ENCODE data around the gene SLC26A1.
"Not testable (repeated sequence)": the region's sequence is repeated elsewhere in the genome, so short reads cannot be mapped to it uniquely, and the experiment has no call there.

The SLC26A1 gene

DNA sequence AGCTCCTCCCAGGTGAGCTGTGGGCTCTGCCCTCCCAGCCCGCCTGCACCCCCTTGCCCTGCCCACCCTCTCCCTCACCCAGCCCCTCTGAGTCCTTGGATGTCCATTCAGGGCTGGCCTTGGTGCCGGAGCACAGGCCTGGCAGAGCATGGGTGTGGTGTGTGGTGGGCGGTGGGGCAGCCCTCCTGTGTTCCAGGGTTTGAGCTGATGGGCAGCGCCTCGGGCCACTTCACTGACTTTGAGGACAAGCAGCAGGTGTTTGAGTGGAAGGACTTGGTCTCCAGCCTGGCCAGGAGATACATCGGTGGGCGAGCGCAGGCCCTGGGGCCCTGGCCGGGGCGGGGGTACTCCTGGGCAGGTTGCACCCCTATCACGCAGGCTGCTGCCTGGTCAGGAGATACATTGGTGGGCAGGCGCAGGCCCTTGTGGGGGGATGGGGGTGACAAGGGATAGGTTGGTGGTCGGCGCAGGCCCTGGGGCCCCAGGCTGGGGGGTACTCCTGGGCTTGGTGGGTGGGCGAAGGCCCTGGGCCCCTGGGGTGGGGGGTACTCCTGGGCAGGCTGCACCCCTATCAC, 7.6 kb upstream of the SLC26A1 start:
- DNase-seq = no peak
- H3K27ac Mint-ChIP-seq = no peak overlapping the region
- no peak overlapping the region for H3K4me3 Mint-ChIP-seq
- peaks cover 2% of the 10 kb centered on the region for H3K4me1 Mint-ChIP-seq
- ATAC-seq = no peak
- H3K27me3 Mint-ChIP-seq = peaks cover 42% of the 10 kb centered on the region
- no peaks in the 10 kb centered on the region for H3K9me3 Mint-ChIP-seq
- H3K36me3 Mint-ChIP-seq (ENCODE audit: low read depth) = no peaks in the 10 kb centered on the region

DNA sequence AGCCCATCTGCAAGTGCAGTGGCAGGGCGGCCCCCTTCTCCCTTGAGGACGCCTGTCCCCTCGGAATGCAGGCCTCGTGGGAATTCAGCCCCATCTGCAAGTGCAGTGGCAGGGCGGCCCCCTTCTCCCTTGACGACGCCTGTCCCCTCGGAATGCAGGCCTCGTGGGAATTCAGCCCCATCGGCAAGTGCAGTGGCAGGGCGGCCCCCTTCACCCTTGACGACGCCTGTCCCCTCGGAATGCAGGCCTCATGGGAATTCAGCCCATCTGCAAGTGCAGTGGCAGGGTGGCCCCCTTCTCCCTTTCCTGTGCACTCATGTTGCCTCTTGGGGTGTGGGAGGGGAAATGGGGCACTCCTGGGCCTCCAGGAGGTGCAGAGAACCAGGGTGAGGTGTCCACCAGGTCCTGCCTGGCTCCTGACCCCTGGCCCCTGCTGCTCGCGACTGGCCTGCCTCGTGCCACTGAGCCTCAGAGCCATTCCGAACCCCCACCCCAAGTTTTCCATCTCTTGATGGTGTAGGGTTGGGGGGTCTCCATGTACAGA, 6.8 kb upstream of the SLC26A1 start:
- ATAC-seq (no peak), DNase-seq (no peak)
- Mint-ChIP-seq H3K9me3 (no peaks in the 10 kb centered on the region), H3K4me3 (no peak overlapping the region), H3K27me3 (peaks cover 38% of the 10 kb centered on the region), H3K4me1 (peaks cover 2% of the 10 kb centered on the region), H3K36me3 (ENCODE audit: low read depth) (no peaks in the 10 kb centered on the region), H3K27ac (no peak overlapping the region)

DNA sequence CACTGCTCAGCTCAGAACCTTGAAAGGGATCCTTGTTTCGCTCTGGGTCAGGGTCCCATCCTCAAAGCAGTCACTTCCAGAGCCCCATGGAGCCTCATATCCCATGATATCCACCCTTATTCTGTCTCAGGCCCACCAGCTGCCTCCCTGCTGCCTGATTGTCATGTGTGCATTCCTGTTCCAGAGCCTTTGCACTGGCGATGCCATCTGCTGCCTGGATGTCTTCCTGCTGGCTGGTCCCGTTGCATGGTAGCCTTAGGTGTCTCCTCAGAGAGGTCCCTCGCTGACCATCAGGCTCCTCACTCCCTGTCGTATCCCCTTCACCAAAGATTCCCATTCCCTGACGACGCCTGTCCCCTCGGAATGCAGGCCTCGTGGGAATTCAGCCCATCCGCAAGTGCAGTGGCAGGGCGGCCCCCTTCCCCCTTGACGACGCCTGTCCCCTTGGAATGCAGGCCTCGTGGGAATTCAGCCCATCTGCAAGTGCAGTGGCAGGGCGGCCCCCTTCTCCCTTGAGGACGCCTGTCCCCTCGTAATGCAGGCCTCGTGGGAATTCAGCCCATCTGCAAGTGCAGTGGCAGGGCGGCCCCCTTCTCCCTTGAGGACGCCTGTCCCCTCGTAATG, 6.1 kb upstream of the SLC26A1 start:
- H3K4me1 Mint-ChIP-seq; H3K9me3 Mint-ChIP-seq; H3K36me3 Mint-ChIP-seq (ENCODE audit: low read depth); ATAC-seq; DNase-seq; H3K27ac Mint-ChIP-seq; H3K4me3 Mint-ChIP-seq: not testable (repeated sequence)
- peaks cover 32% of the 10 kb centered on the region for H3K27me3 Mint-ChIP-seq

DNA sequence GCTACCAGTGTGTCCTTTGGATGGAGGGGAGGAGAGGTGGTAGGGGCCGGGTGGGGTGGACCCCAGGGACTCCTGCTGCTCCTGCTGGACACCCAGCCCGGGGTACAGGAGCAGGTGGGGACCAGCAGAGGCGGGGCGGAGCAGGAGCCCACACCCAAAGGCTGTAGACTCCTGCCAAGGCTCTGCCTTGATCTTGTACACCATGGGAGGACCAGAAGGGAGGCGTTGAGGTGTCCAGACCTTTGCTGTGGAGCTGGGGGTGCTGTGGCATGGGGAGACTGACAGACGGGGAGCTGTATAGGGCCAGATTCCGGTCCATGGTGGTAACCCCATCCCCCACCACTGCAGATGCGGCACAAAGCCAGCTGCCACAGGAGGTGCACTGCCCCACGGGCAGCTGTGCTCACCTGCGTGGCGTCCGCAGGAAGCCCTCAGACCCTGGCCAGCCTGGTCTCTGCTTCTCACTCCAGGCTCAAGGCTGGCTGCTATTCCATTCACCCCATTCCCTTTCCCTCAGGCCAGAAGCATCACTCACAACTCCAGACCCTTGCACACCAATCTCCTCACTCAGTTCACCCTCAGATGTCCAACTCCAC, 5.0 kb upstream of the SLC26A1 start:
- no peak overlapping the region for H3K27ac Mint-ChIP-seq
- no peak overlapping the region for H3K4me3 Mint-ChIP-seq
- DNase-seq (no peak), ATAC-seq (no peak)
- H3K9me3 Mint-ChIP-seq = no peaks in the 10 kb centered on the region
- no peaks in the 10 kb centered on the region for H3K36me3 Mint-ChIP-seq (ENCODE audit: low read depth)
- H3K4me1 Mint-ChIP-seq = peaks cover 2% of the 10 kb centered on the region
- H3K27me3 Mint-ChIP-seq = peaks cover 26% of the 10 kb centered on the region

DNA sequence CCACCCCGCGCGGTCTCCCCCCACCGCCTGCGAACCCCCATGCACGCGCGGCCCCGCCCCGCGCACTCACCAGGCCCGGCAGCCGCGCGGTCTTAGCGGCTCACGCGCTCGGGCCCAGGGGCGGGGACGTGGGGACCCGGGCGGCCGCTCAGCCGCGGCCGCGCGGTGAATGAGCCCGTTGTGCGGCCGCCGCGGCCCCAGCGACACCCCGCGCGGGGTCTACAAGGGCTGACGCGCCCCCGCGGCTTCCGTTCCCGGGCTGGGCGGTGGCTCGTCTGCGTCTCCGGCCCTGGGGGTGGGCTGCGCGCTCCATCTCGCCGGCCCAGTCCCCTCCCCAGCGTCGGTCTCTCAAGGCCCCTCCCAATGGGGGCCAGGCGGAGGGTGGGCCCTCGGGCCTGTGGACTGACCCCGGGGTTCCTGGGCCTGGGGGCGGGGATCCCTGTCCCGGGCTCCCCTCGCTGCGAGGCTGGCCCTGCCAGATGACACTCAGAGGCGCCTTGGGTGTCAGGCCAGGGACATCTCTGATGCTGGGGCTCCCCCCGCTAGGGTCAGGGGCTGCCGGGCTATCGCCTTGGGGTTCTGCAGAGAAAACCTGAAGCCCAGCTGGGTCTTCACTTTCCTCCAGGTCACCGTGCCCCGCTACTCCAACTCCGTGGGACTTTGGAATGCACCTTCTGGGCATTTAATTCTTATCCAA, 4.3 kb upstream of the SLC26A1 start:
- H3K27ac Mint-ChIP-seq = no peak overlapping the region
- no peak for ATAC-seq
- no peak for DNase-seq
- peaks cover 2% of the 10 kb centered on the region for H3K4me1 Mint-ChIP-seq
- H3K9me3 Mint-ChIP-seq = no peaks in the 10 kb centered on the region
- H3K4me3 Mint-ChIP-seq = no peak overlapping the region
- H3K27me3 Mint-ChIP-seq = peaks cover 26% of the 10 kb centered on the region
- no peaks in the 10 kb centered on the region for H3K36me3 Mint-ChIP-seq (ENCODE audit: low read depth)

DNA sequence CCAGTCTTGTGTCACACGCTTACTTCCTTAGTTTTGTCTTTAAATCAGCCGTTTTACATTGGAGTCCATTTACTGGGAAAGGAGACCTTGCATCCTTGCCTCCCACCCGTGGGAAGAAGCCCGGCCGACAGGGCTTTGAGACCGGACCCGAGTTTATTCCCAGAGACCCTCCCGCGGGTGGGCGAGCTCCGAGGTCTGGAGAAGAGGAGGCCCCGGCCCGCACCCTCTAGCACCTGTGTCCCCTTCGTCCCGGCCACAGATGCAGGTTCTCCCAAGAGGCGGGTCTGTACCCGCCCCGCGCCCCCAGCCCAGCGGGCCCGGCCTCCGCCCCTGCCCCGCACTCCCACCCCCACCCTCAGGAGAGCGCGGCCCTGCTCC, 3.8 kb upstream of the SLC26A1 start:
- H3K36me3 Mint-ChIP-seq (ENCODE audit: low read depth) = no peaks in the 10 kb centered on the region
- H3K4me3 Mint-ChIP-seq = no peak overlapping the region
- H3K4me1 Mint-ChIP-seq = peaks cover 2% of the 10 kb centered on the region
- no peaks in the 10 kb centered on the region for H3K9me3 Mint-ChIP-seq
- H3K27ac Mint-ChIP-seq = no peak overlapping the region
- peaks cover 24% of the 10 kb centered on the region for H3K27me3 Mint-ChIP-seq
- no peak for DNase-seq
- no peak for ATAC-seq

DNA sequence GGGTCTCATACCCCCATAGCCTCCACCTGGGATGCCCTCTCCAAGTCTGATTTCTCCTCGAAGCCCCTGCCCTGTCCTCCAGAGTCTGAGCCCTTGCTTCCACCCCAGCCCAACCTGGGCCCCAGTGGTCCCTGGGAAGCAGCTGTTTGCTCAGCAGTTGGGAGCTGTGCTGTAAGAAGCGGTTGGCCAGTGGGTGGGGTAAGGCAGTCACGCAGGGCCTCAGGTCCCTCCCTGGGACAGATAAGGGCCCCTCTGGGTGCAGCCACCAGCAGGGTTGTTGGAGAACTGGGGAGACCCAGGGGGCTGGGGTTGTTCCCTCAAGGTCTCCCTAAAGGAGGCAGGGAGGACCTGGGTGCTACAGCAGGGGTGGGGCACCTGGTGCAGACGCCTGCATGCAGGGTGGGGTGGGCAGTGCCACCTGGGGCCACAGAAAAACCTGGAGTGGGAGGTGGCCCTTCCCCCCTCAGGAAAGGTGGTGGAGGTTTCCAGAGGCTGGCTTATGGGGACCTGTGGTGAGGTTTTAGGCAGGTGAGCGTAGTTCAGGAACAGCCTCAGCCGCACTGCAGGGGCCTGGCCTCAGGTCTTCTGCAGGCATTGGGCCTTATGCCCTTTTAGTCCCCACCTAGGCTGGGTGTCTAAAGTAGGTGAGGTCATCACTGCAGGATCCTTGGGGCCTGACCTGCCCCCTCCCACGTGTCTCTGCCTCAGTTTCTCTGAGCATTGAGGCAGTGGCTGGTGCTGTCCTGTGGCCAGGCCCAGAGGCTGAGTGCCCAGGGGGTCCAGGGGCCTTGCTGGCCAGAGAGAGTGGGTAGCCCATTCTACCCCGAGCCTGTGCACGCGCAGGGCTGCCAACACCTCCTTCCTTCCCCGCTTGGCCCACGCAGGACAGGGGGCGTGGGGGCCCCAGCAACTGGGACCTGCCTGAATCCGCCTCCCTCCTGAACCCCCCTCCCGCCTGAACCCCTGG, 3.1 kb upstream of the SLC26A1 start:
- H3K9me3 Mint-ChIP-seq = no peaks in the 10 kb centered on the region
- no peak overlapping the region for H3K4me3 Mint-ChIP-seq
- H3K36me3 Mint-ChIP-seq (ENCODE audit: low read depth) = no peaks in the 10 kb centered on the region
- DNase-seq = no peak
- peaks cover 20% of the 10 kb centered on the region for H3K27me3 Mint-ChIP-seq
- ATAC-seq = no peak
- H3K27ac Mint-ChIP-seq = no peak overlapping the region
- peaks cover 2% of the 10 kb centered on the region for H3K4me1 Mint-ChIP-seq

DNA sequence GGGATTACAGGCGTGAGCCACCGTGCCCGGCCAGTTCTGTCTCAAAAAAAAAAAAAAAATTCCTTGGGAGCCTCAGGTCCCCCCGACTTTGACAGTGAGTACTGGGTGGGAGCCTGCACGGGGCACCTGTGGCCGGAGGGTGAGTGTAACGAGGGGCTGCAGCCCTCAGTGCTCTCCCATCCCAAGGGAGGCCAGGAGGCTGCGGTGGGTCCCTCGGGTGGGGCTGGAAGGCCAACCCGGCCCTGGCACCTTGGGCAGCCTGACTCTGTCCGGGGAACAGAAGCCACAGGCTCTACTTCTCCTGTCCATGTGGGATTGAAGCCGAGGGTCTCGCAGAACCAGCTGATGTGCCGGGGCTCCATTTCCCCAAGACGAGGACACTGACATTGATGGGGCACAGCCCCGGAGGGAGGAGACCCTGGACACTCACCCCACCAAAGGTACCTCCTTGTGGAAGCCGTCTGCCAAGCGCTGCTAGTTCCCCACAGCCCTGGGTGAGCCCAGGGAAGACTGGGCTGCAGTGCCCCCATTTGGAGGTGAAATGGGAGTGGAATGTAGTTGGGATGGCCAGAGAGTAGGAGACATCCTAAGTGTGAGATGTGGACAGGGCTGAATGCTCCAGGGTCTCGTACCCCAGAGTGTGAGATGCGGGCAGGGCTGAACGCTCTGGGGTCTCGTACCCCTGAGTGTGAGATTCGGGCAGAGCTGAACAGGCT, 2.3 kb upstream of the SLC26A1 start:
- no peaks in the 10 kb centered on the region for H3K36me3 Mint-ChIP-seq (ENCODE audit: low read depth)
- H3K27ac Mint-ChIP-seq = no peak overlapping the region
- ATAC-seq (no peak), DNase-seq (no peak)
- H3K4me1 Mint-ChIP-seq = peaks cover 2% of the 10 kb centered on the region
- no peaks in the 10 kb centered on the region for H3K9me3 Mint-ChIP-seq
- H3K4me3 Mint-ChIP-seq = no peak overlapping the region
- peaks cover 18% of the 10 kb centered on the region for H3K27me3 Mint-ChIP-seq

DNA sequence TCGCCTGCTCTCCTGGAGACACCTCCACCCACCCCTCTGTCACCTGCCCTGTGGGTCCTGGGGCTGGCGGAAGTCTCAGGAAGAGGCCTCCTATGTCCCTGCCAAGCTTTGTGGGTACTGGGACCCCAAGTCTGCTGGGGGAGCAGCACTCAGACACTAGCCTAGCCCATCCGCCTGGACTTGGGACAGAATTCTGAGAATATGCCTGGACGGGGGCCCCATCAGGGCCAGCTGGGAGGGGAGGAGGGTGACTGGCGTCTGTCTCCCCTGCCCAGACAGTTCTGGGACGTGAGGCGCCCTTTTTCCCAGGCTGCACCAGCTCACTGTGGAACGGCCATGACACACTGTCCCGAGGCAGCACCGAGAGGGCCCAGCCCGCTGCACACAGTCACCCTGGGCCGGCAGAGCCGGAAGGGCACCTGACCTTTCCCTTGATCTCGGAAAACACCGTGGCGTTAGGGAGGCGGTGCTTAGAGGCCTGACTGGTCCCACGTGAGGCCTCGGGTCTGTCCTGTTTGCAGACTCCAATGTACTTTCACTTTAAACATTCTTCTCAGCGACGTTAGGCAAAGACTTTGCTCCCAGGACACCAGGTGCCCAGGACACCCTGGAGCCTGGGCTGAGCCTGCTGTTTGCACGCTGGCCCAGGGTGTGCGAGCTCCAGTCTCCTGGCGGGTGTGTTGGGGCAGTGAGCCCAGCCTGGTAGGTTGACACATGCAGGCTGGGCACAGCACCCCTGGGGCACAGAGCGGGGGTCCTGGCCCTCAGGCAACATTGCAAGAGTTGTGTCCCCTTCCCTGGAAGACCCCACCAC, 700 bp downstream of the SLC26A1 start:
- ATAC-seq = no peak
- no peak overlapping the region for H3K4me3 Mint-ChIP-seq
- DNase-seq = no peak
- no peak overlapping the region for H3K27ac Mint-ChIP-seq
- no peaks in the 10 kb centered on the region for H3K4me1 Mint-ChIP-seq
- peaks cover 3% of the 10 kb centered on the region for H3K27me3 Mint-ChIP-seq
- no peaks in the 10 kb centered on the region for H3K36me3 Mint-ChIP-seq (ENCODE audit: low read depth)
- no peaks in the 10 kb centered on the region for H3K9me3 Mint-ChIP-seq

DNA sequence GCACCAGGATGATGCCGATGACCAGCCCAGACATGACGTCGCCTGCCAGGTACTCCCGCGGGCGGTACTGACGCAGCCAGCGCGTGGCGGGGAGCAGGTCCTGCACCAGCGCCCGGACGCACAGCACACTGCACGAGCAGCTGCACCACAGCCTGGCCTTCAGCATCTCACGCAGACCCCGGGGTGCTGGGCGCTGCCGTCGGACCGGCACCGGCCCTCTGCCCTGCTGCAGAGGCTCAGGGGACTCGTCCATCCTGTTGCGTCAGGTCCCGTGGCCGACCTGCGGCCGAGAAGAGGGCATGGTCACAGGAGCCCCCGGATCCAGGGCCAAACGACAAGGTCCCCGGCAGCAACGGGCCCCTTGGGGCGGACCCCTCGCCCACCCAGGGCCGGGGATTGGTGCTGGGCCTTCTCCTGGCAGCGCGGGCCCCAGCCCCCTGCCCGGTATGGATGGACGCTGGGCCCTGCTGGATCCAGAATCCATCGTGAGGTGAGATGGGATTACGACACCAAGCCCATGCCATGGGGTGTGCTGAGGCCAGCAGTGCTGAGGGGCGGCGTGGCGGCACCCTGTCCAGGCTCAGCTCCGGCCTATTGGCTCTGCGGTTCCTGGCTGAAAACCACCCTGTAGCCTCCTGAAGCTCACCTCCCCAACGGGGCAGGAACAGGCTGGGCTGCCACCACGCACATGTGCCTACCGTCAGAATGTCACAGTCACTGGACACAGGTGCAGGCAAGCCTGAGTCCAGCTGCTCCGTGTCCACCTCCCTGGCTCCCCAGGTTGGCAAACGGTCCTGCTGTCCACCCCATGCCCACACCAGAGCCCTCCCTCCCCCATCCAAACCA, 1.5 kb downstream of the SLC26A1 start:
- H3K4me1 Mint-ChIP-seq = no peaks in the 10 kb centered on the region
- H3K27me3 Mint-ChIP-seq = peaks cover under 1% of the 10 kb centered on the region
- no peaks in the 10 kb centered on the region for H3K36me3 Mint-ChIP-seq (ENCODE audit: low read depth)
- no peak overlapping the region for H3K27ac Mint-ChIP-seq
- DNase-seq (no peak), ATAC-seq (no peak)
- H3K4me3 Mint-ChIP-seq = no peak overlapping the region
- no peaks in the 10 kb centered on the region for H3K9me3 Mint-ChIP-seq

DNA sequence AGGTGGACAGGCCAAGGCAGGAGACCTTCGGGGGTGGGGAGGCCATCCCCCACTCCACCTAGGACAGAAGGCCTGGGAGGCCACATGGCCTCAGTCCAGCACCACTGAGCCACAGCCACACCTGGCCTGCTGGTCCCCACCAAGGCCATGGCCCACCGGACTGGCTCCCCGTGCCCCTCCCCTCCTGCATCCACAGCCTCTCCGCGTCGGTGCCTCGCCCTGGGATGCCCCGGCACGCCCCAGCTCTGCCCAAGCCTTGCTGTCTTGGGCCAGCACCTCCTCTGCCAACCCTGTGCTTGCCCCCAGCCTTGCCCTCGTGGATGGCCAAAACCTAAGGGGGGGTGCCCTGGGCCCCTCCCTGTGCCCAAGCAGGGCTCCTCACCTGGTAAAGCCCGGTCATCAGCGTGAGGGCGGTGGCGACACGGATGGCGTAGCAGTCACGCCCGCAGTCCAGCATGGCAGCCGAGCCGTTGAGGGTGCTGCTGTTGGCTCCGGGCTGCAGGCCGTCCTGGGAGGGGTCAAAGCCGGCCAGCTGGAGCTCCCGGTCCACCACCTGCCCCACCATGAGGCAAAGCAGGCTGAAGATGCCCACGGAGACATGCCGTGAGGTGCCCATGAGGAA, 2.3 kb downstream of the SLC26A1 start:
- Mint-ChIP-seq H3K27ac (no peak overlapping the region), H3K4me3 (no peak overlapping the region), H3K36me3 (ENCODE audit: low read depth) (no peaks in the 10 kb centered on the region), H3K9me3 (no peaks in the 10 kb centered on the region), H3K4me1 (peaks cover 6% of the 10 kb centered on the region), H3K27me3 (no peaks in the 10 kb centered on the region)
- DNase-seq (no peak), ATAC-seq (no peak)

All from activated naive CD8-positive, alpha-beta T cell treated with anti-CD3 and anti-CD28 coated beads, Interleukin-2, amount 50 U/mL, for 24 hours (primary cell).